CD8-positive, alpha-beta memory T cell (primary cell): ENCODE measurements around the gene IGF2R. TPM values are rescaled to one million over a fixed set of nuclear protein-coding genes. Genes with fewer than 3 reads are reported as not detected.

ENCODE experiments used
- CTCF ChIA-PET: fragments of 350-600 bp; sonication (Branson Sonifier 250); formaldehyde crosslinking; loops from one replicate; lab custom pipeline; 2021; ENCODE audit warnings: antibody characterized with exemption; lab: Charles Lee
- POLR2A ChIA-PET: fragments of 350-600 bp; sonication (Branson Sonifier 250); formaldehyde crosslinking; loops from one replicate; lab custom pipeline; 2021; ENCODE audit warnings: antibody characterized with exemption; lab: Charles Lee
- DNase-seq, 5 donors: peaks; one replicate each; pipeline versions ENCODE4 v3.0.0 to v3.0.0-alpha.2; 2020 to 2022; ENCODE audit warnings: mixed read lengths in 1 of 5
- H3K27ac ChIP-seq: one replicate; pipeline ENCODE4 v1.7.0; 2013; ENCODE audit warnings: low read depth, mild to moderate bottlenecking, low read length, moderate library complexity
- H3K27me3 ChIP-seq: 2 replicates; pipeline ENCODE4 v1.7.0; 2013; ENCODE audit warnings: low read length, mild to moderate bottlenecking; ENCODE audit not compliant: insufficient read depth, poor library complexity, severe bottlenecking
- H3K36me3 ChIP-seq: 2 replicates; pipeline ENCODE4 v1.7.0; 2013; ENCODE audit warnings: mild to moderate bottlenecking, low read length, moderate library complexity; ENCODE audit not compliant: insufficient read depth
- H3K4me1 ChIP-seq: 2 replicates; pipeline ENCODE4 v1.7.0; 2013; ENCODE audit warnings: mild to moderate bottlenecking, low read length, moderate library complexity; ENCODE audit not compliant: insufficient read depth
- H3K4me3 ChIP-seq: 2 replicates; pipeline ENCODE4 v1.7.0; 2013; ENCODE audit warnings: mild to moderate bottlenecking, low read length
- H3K9me3 ChIP-seq: 2 replicates; pipeline ENCODE4 v1.7.0; 2013; ENCODE audit warnings: mild to moderate bottlenecking, low read length
- H3K27ac Mint-ChIP-seq, 8 donors: one replicate each; pipeline ENCODE4 v1.8.0; 2020 to 2021; ENCODE audit warnings: mixed read lengths in 8 of 8, mild to moderate bottlenecking in 6 of 8, inconsistent platforms in 3 of 8, moderate library complexity in 3 of 8
- H3K27me3 Mint-ChIP-seq, 2 donors: one replicate each; pipeline ENCODE4 v1.8.0; 2020 to 2021; ENCODE audit warnings: mixed read lengths in 2 of 2, mild to moderate bottlenecking in 1 of 2, moderate library complexity in 1 of 2
- H3K36me3 Mint-ChIP-seq, 3 donors: one replicate each; pipeline ENCODE4 v1.8.0; 2020 to 2021; ENCODE audit warnings: mixed read lengths in 3 of 3, inconsistent platforms in 1 of 3, mild to moderate bottlenecking in 1 of 3
- H3K4me1 Mint-ChIP-seq, 3 donors: one replicate each; pipeline ENCODE4 v1.8.0; 2020 to 2021; ENCODE audit warnings: mixed read lengths in 3 of 3, inconsistent platforms in 1 of 3, mild to moderate bottlenecking in 1 of 3
- H3K4me3 Mint-ChIP-seq, 7 donors: one replicate each; pipeline ENCODE4 v1.8.0; 2020 to 2021; ENCODE audit warnings: mixed read lengths in 7 of 7, mild to moderate bottlenecking in 6 of 7, moderate library complexity in 4 of 7, inconsistent platforms in 2 of 7
- H3K9me3 Mint-ChIP-seq, 5 donors: one replicate each; pipeline ENCODE4 v1.8.0; 2020 to 2022; ENCODE audit warnings: mixed read lengths in 5 of 5, mild to moderate bottlenecking in 3 of 5, moderate library complexity in 2 of 5, inconsistent platforms in 1 of 5
- polyA plus RNA-seq: library from polyadenylated mRNA; unstranded; fragments of 300-500 nt; fragmentation: Illumina TruSeq; gene quantifications from one replicate; pipeline ENCODE4 v1.2.3, GENCODE V29; 2021
- total RNA-seq, 2 experiments: library from RNA; stranded (reverse); gene quantifications; one replicate each; pipeline ENCODE4 v1.2.3, GENCODE V29; 2021

Gene IGF2R
- total and polyA plus RNA-seq, 3 experiments from 2014 or later = 27.5 to 93.7 (median 91.4) TPM

DNA sequence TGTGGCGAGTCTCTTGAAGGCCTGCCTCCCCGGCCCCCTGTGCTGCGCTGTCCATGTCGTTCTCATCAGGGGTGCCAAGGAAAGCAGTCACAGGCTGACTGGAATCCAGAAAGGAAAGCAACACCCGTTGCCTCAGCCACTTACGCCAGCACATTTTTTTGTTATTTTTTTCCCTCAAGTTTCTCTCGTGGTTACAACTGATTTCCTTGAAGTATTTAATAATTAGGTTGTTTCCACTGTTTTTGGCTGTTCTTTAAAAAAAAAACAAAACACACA lies 134.9 kb downstream of the IGF2R start:
- CTCF ChIA-PET = no interaction called here
- Histone ChIP-seq H3K27me3 (no peaks in the 10 kb centered on the region), H3K9me3 (no peaks in the 10 kb centered on the region), H3K4me3 (no peak overlapping the region), H3K4me1 (no peaks in the 10 kb centered on the region), H3K36me3 (peaks cover 25% of the 10 kb centered on the region), H3K27ac (no peak overlapping the region)
- Mint-ChIP-seq H3K27ac (no peak overlapping the region), H3K4me3 (no peak overlapping the region), H3K9me3 (no peaks in the 10 kb centered on the region), H3K36me3 (peaks cover 0 to 83% (median 13%) of the 10 kb centered on the region in 3 donors), H3K4me1 (peaks cover 4 to 9% (median 9%) of the 10 kb centered on the region in 3 donors), H3K27me3 (no peaks in the 10 kb centered on the region)
- no peak for DNase-seq
- POLR2A ChIA-PET = no interaction called here

DNA sequence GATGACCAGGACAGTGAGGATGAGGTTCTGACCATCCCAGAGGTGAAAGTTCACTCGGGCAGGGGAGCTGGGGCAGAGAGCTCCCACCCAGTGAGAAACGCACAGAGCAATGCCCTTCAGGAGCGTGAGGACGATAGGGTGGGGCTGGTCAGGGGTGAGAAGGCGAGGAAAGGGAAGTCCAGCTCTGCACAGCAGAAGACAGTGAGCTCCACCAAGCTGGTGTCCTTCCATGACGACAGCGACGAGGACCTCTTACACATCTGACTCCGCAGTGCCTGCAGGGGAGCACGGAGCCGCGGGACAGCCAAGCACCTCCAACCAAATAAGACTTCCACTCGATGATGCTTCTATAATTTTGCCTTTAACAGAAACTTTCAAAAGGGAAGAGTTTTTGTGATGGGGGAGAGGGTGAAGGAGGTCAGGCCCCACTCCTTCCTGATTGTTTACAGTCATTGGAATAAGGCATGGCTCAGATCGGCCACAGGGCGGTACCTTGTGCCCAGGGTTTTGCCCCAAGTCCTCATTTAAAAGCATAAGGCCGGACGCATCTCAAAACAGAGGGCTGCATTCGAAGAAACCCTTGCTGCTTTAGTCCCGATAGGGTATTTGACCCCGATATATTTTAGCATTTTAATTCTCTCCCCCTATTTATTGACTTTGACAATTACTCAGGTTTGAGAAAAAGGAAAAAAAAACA lies 136.1 kb downstream of the IGF2R start:
- no peak overlapping the region for H3K27ac ChIP-seq
- no peaks in the 10 kb centered on the region for H3K4me1 ChIP-seq
- H3K4me3 Mint-ChIP-seq = no peak overlapping the region
- H3K9me3 ChIP-seq = no peaks in the 10 kb centered on the region
- no peaks in the 10 kb centered on the region for H3K27me3 ChIP-seq
- peaks cover 25% of the 10 kb centered on the region for H3K36me3 ChIP-seq
- peaks cover 0 to 81% (median 10%) of the 10 kb centered on the region in 3 donors for H3K36me3 Mint-ChIP-seq
- H3K27ac Mint-ChIP-seq = peak overlapping the region in 3 of 8 donors; percentile 35 to 75 (median 38)
- H3K27me3 Mint-ChIP-seq = no peaks in the 10 kb centered on the region
- POLR2A ChIA-PET = no interaction called here
- no peaks in the 10 kb centered on the region for H3K9me3 Mint-ChIP-seq
- no peak for DNase-seq
- CTCF ChIA-PET = no interaction called here
- no peak overlapping the region for H3K4me3 ChIP-seq
- peaks cover 6 to 12% (median 10%) of the 10 kb centered on the region in 3 donors for H3K4me1 Mint-ChIP-seq

DNA sequence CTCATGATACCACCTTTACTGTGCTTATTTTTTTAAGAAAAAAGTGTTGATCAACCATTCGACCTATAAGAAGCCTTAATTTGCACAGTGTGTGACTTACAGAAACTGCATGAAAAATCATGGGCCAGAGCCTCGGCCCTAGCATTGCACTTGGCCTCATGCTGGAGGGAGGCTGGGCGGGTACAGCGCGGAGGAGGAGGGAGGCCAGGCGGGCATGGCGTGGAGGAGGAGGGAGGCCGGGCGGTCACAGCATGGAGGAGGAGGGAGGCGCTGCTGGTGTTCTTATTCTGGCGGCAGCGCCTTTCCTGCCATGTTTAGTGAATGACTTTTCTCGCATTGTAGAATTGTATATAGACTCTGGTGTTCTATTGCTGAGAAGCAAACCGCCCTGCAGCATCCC lies 137.1 kb downstream of the IGF2R start:
- H3K36me3 ChIP-seq = peaks cover 25% of the 10 kb centered on the region
- H3K9me3 ChIP-seq = no peaks in the 10 kb centered on the region
- peaks cover 10 to 16% (median 14%) of the 10 kb centered on the region in 3 donors for H3K4me1 Mint-ChIP-seq
- H3K4me3 ChIP-seq = no peak overlapping the region
- DNase-seq = no peak
- no peak overlapping the region for H3K4me3 Mint-ChIP-seq
- POLR2A ChIA-PET = no interaction called here
- no peaks in the 10 kb centered on the region for H3K4me1 ChIP-seq
- no peaks in the 10 kb centered on the region for H3K27me3 Mint-ChIP-seq
- no peak overlapping the region for H3K27ac ChIP-seq
- H3K36me3 Mint-ChIP-seq = peaks cover 0 to 74% (median 13%) of the 10 kb centered on the region in 3 donors
- H3K27me3 ChIP-seq = no peaks in the 10 kb centered on the region
- no peaks in the 10 kb centered on the region for H3K9me3 Mint-ChIP-seq
- CTCF ChIA-PET = no interaction called here
- H3K27ac Mint-ChIP-seq = peak overlapping the region in 2 of 8 donors; percentile 79 to 87

DNA sequence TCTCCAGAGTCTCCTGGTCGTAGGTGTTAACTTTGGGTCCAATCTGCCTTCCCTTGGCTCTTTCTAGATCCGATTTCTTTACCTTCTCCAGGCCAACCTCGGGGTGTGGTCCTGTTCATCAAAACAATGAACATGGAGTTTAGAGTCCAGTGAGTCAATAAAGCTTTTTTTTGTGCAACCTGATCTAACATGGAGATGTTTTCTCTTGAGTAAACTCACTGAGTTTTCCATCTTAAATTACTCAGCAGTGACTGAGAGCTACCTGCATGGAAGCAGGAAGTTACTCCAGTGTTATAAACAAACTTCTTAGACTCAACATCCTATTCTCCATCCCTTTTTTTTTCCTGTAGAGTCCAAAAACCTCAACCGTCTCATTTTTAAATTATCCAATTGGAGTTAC lies 137.8 kb downstream of the IGF2R start:
- Mint-ChIP-seq H3K36me3 (peaks cover 0 to 67% (median 13%) of the 10 kb centered on the region in 3 donors), H3K9me3 (no peaks in the 10 kb centered on the region), H3K27me3 (no peaks in the 10 kb centered on the region), H3K27ac (peak overlapping the region in 1 of 8 donors; percentile 1), H3K4me3 (no peak overlapping the region), H3K4me1 (peaks cover 10 to 16% (median 12%) of the 10 kb centered on the region in 3 donors)
- ChIA-PET POLR2A (no interaction called here), CTCF (no interaction called here)
- Histone ChIP-seq H3K4me1 (no peaks in the 10 kb centered on the region), H3K36me3 (peaks cover 25% of the 10 kb centered on the region), H3K27ac (no peak overlapping the region), H3K4me3 (no peak overlapping the region), H3K27me3 (no peaks in the 10 kb centered on the region), H3K9me3 (no peaks in the 10 kb centered on the region)
- no peak for DNase-seq

DNA sequence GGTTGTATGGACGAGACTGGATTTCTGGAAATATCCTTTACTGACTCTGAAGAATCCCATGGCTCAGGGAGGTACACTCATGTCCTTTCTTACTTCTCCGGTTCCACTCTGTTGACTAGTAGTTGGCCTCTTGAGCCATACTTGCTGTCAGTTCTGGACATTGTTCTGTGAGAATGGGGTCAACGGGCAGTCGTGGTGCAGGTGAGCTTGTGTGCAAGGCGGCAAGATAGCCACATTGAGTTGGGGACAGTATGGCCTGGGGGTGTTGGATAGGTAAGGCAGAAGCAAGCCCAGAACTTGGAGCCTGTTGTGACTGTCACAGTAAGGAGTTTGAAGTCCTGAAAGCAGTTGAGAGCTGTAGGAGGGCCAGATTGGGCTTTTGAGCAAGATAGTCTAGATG lies 139.2 kb downstream of the IGF2R start:
- Mint-ChIP-seq H3K9me3 (no peaks in the 10 kb centered on the region), H3K27me3 (no peaks in the 10 kb centered on the region), H3K4me1 (peaks cover 10 to 16% (median 12%) of the 10 kb centered on the region in 3 donors), H3K27ac (peak overlapping the region in 6 of 8 donors; percentile 30 to 78 (median 64)), H3K4me3 (no peak overlapping the region), H3K36me3 (peaks cover 0 to 60% (median 18%) of the 10 kb centered on the region in 3 donors)
- ChIA-PET CTCF (no interaction called here), POLR2A (no interaction called here)
- no peak overlapping the region for H3K27ac ChIP-seq
- H3K4me3 ChIP-seq = no peak overlapping the region
- H3K4me1 ChIP-seq = no peaks in the 10 kb centered on the region
- no peaks in the 10 kb centered on the region for H3K27me3 ChIP-seq
- no peaks in the 10 kb centered on the region for H3K9me3 ChIP-seq
- peaks cover 20% of the 10 kb centered on the region for H3K36me3 ChIP-seq
- no peak for DNase-seq

DNA sequence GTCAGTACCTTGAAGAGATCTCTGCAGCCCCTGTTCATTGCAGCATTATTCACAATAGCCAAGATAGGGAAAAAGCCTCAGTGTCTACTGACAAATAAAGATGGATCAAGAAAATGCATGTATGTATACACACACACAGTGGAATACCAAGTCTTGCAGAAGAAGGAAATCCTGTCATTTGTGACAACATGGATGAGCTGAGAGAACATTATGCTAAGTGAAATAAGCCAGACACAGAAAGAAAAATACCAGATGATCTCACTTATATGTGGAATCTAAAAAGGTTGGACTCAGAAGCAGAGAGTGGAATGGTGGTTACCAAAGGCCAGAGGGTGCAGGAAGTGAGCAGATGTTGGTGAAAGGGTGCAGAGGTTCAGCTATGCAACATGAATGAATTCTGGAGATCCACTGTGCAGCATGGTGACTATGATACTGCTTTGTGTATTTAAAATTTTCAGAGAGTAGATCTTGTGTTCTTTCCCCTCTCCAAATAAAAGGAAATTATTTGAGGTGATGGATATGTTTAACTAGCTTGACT lies 141.8 kb downstream of the IGF2R start:
- no peaks in the 10 kb centered on the region for H3K27me3 ChIP-seq
- Mint-ChIP-seq H3K36me3 (peaks cover 0 to 44% (median 22%) of the 10 kb centered on the region in 3 donors), H3K4me3 (no peak overlapping the region), H3K27me3 (no peaks in the 10 kb centered on the region), H3K27ac (peak overlapping the region in 5 of 8 donors; percentile 6 to 47 (median 11)), H3K4me1 (peaks cover 10 to 16% (median 12%) of the 10 kb centered on the region in 3 donors), H3K9me3 (no peaks in the 10 kb centered on the region)
- no peak for DNase-seq
- H3K9me3 ChIP-seq = no peaks in the 10 kb centered on the region
- H3K27ac ChIP-seq = no peak overlapping the region
- ChIA-PET CTCF (no interaction called here), POLR2A (no interaction called here)
- H3K36me3 ChIP-seq = no peaks in the 10 kb centered on the region
- no peak overlapping the region for H3K4me3 ChIP-seq
- H3K4me1 ChIP-seq = no peaks in the 10 kb centered on the region

DNA sequence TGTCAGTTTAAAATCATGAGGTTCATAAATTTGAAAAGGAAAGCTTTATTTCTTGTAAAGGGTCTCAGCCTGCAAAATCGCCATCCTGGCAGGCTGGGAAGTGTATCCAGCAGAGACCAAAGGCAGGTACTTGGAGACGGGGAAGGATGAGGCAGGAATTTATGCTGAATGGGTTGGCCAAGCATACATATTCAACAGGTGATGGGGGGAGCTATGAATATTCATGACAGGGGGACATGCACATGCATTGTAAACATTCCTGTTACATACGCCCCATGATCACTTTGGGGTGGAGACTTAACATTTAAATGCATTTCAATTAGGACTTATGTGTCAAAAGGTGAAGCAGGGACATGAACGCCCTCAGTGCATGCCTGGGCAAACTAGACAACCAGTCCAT lies 142.9 kb downstream of the IGF2R start:
- Mint-ChIP-seq H3K36me3 (peaks cover 3 to 33% (median 19%) of the 10 kb centered on the region in 3 donors), H3K27ac (peak overlapping the region in 3 of 8 donors; percentile 4 to 44 (median 6)), H3K9me3 (no peaks in the 10 kb centered on the region), H3K4me3 (no peak overlapping the region), H3K4me1 (peaks cover 10 to 16% (median 12%) of the 10 kb centered on the region in 3 donors), H3K27me3 (no peaks in the 10 kb centered on the region)
- ChIA-PET POLR2A (no interaction called here), CTCF (no interaction called here)
- no peaks in the 10 kb centered on the region for H3K9me3 ChIP-seq
- H3K36me3 ChIP-seq = no peaks in the 10 kb centered on the region
- no peak overlapping the region for H3K27ac ChIP-seq
- H3K4me1 ChIP-seq = no peaks in the 10 kb centered on the region
- no peaks in the 10 kb centered on the region for H3K27me3 ChIP-seq
- no peak overlapping the region for H3K4me3 ChIP-seq
- DNase-seq = no peak

DNA sequence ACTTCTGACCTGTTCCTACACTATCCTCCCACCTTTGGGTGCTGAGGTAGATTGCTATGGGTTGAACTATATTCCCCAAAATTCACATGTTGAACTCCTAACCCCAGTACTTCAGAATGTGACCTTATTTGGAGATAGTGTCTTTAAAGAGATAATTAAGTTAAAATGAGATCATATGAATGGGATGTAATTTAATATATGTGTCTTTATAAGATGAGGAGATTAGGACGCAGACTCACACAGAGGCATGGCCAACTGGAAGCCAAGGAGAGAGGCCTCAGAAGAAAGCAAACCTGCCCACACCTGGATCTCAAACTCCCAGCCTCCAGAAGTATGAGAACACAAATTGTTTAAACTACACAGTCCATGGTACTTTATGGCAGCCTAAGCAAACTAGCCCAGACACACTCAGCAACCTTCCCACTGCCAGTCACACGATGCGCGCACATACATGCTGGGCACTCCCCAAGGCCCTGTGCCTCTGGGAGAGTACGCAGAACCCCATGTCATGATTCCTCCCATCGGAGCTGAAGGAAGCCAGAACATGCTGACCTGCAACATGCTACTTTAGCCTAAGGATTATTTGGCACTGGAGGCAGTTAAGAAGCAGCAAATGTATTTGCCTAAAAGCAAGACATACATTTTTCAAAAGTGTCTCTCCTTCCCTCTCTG lies 143.9 kb downstream of the IGF2R start:
- Mint-ChIP-seq H3K4me1 (peaks cover 10 to 16% (median 12%) of the 10 kb centered on the region in 3 donors), H3K27ac (peak overlapping the region in 2 of 8 donors; percentile 58 to 66), H3K4me3 (no peak overlapping the region), H3K9me3 (no peaks in the 10 kb centered on the region), H3K36me3 (peaks cover 3 to 28% (median 19%) of the 10 kb centered on the region in 3 donors), H3K27me3 (no peaks in the 10 kb centered on the region)
- H3K4me3 ChIP-seq = no peak overlapping the region
- no peaks in the 10 kb centered on the region for H3K36me3 ChIP-seq
- no peak for DNase-seq
- POLR2A ChIA-PET = no interaction called here
- CTCF ChIA-PET = no interaction called here
- no peaks in the 10 kb centered on the region for H3K9me3 ChIP-seq
- H3K27ac ChIP-seq = no peak overlapping the region
- H3K4me1 ChIP-seq = no peaks in the 10 kb centered on the region
- no peaks in the 10 kb centered on the region for H3K27me3 ChIP-seq
